NB4 (cell line): ENCODE measurements around the gene TFAP2A.

Experiments used
- DNase-seq: peaks from one replicate; pipeline ENCODE4 v3.0.0; 2010; ENCODE audit warnings: low read depth
- H3K4me3 ChIP-seq: one replicate; pipeline ENCODE4 v1.5.1; 2011; ENCODE audit warnings: mild to moderate bottlenecking, low read depth, low read length, moderate library complexity
- MYC ChIP-seq: IDR thresholded peaks from 2 replicates; pipeline ENCODE4 v1.6.1; 2011; ENCODE audit warnings: low read depth, low read length
- POLR2A ChIP-seq: IDR thresholded peaks from 2 replicates; pipeline ENCODE4 v1.6.1; 2011; ENCODE audit warnings: mild to moderate bottlenecking; ENCODE audit not compliant: insufficient read length; ENCODE audit errors: extremely low read depth
- TF ChIP-seq, protein P1 (sequence below): IDR thresholded peaks from 2 replicates; pipeline ENCODE4 v1.6.1; 2011; ENCODE audit warnings: low read depth, low read length
- TF ChIP-seq, protein P2 (sequence below): IDR thresholded peaks from one replicate; pipeline ENCODE4 v1.5.1; 2012; ENCODE audit warnings: low read depth, low read length

Gene TFAP2A

DNA sequence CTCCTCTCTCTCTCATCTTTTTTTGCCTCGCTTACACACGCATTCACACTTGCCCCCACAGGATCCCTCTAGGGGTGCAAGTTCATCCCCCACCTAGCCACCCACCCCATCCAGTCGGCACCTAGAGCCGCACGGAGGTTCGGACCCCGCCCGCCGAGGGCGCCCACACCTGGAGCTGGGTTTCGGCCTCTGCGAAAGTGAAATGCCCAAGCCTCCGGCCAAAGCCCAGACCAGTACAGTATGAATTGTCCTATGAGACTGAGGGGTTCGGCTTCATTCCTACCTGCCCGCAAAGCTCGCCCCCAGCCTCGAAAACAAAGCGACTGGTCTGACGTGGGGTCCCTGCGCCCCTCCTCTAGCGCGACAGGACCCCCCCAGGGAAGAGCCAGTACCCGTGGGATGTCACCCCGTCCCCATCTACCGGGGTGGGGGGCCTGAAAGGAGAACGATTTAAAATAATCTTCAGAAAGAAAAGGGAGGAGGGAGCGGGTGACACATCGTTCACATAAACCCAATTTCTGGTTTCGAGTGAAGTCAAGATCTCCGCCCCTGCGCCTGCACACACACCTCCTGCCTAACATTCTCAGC lies 1.5 kb downstream of the TFAP2A start:
- DNase-seq, result no peak
- peak overlapping the region; percentile 91 for H3K4me3 ChIP-seq
- TF ChIP-seq MYC (no peak), POLR2A (no peak)
- TF ChIP-seq, protein P1, sequence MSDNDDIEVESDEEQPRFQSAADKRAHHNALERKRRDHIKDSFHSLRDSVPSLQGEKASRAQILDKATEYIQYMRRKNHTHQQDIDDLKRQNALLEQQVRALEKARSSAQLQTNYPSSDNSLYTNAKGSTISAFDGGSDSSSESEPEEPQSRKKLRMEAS, result no peak
- TF ChIP-seq, protein P2, sequence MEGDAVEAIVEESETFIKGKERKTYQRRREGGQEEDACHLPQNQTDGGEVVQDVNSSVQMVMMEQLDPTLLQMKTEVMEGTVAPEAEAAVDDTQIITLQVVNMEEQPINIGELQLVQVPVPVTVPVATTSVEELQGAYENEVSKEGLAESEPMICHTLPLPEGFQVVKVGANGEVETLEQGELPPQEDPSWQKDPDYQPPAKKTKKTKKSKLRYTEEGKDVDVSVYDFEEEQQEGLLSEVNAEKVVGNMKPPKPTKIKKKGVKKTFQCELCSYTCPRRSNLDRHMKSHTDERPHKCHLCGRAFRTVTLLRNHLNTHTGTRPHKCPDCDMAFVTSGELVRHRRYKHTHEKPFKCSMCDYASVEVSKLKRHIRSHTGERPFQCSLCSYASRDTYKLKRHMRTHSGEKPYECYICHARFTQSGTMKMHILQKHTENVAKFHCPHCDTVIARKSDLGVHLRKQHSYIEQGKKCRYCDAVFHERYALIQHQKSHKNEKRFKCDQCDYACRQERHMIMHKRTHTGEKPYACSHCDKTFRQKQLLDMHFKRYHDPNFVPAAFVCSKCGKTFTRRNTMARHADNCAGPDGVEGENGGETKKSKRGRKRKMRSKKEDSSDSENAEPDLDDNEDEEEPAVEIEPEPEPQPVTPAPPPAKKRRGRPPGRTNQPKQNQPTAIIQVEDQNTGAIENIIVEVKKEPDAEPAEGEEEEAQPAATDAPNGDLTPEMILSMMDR, result no peak

DNA sequence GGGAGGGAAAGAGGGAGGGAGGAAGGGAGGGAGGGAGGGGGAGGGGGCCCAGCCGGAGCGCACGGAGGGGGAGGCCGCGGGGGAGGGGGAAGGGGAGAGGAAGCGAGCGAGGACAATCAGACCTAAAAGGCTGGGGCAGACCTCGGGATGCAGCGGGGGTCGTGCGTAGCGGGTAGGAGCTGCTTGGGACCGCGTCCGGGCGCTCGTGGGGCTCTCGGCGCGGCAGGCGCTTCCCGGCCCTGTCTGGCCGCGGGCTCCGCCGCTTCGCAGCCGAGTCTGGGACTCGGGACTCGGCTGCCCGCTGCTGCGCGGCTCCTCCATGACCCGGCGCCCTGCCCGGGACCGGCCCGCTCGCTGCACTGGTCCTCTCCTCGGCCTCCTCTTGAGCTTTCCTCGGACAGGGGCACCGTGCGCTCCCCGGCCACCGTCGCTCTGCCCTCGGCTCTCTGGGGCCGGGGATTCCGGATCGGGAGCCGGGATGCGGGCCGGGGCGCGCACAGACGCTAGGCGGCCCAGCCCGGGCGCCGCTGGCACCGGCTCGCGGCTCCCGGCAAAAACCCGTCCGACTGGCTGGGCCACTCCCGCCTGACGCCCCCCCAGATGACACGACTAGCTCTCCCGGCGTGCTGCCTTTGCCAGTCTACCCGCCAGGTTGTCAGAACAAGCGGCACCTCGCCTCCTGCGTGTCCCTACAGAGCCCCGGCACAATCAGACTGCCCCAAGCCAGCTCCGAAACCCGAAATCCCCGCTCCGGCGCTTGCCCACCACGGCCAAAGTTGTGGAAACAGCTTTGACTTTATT lies 2.2 kb downstream of the TFAP2A start:
- TF ChIP-seq, protein P2, result no peak
- no peak for TF ChIP-seq MYC
- TF ChIP-seq, protein P1, result no peak
- TF ChIP-seq POLR2A, result no peak
- peak; percentile 60 for DNase-seq
- peak overlapping the region; percentile 91 for H3K4me3 ChIP-seq

DNA sequence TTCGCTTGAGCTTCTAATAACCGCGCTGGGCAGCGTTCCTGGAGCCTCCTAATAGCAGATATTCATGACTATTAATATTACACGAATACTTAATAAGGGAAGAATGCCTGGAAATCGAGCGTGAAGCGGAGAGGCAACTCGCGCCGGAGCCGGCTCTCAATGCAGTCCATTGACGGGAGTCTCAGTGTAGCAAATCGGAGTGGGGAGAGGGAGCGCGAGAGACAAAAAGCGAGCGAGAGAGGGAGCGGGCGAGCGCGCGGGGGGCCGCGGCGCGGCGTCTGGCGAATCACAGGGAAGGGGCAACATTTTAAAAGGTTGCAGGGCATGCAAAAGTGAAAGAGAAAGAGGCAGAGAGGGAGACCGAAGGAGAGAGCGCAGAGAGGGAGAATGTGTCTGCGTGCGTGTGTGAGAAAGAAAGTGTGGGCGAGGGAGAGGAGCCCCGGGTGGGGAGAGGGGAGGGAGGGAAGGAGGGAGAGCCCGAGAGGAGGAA lies 2.9 kb downstream of the TFAP2A start:
- H3K4me3 ChIP-seq, result peak overlapping the region; percentile 91
- no peak for TF ChIP-seq MYC
- TF ChIP-seq, protein P1, result 0 out of 2 replicates have a peak, but pooled peaks have one; percentile 22
- TF ChIP-seq, protein P2, result no peak
- TF ChIP-seq POLR2A, result peak; percentile 54
- DNase-seq, result peak; percentile 92

DNA sequence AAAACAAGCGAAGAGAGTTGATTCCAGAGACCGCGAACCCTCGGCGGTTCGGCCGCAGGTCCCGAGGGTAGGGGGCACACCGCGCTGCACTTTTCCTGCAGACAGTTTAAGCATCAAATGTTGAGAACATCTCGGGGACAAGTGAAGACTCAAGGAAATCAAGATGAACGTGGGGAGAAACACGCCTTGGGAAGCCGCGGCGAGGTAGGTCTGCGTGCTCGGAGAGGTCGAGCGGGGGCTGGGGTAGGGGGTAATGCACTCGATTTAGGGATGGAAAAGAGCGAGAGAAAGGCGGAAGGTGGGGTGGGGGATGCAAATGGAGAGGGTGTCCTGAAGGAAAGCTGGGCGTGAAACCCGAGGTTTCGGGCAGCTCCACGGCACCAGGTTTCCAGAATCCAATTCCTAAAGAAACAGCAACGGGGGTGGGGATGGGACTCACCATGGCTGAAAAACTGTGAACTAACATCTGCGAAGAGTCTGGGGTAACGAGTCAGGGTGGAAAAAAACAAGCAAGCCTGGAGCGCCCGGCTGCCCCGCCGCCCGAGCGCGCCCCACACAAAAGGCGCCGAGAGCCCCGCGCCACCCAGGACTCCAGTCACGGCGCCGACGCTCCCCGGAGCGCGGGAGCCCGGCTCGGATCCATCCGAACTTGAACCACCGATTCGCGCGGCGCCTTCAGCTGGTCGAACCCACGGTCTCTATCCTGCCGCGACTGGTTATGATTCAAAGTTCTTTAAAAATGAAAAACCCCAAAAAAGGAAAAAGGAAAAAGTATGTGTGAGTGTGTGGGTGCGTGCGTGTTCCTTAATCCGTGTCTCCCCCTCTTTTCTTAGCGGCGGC lies 3.5 kb downstream of the TFAP2A start:
- TF ChIP-seq POLR2A (no peak), MYC (no peak)
- TF ChIP-seq, protein P1, result no peak
- TF ChIP-seq, protein P2, result no peak
- H3K4me3 ChIP-seq, result peak overlapping the region; percentile 91
- peak; percentile 81 for DNase-seq

DNA sequence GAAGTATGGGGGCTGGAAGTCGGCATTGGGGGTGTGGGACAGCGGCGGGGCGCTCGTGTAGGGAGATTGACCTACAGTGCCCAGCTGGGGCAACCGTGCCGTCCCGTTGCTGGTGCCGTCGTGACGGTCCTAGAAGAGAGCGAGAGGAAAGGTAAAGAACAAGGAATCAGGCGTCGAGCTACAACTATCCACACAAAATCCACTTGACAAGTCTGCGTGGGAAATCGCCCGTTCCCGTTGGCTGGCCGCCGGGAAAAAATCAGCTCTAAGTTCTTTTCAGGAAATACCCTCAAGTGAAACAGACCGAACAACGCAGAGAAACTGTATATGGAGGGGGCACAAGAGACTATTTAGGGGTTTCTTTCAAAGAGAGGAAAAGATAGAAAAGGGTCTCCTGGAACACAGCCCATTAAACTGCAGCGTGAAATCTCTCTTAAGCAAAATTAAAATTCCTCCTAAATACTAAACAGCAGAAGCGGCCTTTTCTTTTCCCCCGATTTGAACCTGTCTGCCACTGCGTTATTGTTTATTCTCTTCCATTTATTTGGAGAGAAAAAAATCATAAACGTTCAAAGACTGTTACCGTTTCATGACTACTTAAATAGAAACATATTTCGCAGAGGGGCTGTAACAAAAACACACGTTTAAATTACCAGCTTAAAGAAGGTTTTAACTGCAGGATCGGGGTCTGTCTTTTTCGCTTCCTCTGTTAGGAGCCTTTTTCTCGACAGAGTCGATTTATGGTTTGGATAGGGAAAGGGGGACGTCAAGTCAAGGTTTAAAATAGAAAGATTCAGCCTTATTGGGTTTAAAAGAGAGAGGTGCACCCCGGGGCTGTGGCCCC lies 4.4 kb downstream of the TFAP2A start:
- TF ChIP-seq POLR2A (no peak), MYC (no peak)
- TF ChIP-seq, protein P2, result no peak
- TF ChIP-seq, protein P1, result no peak
- peak; percentile 44 for DNase-seq
- H3K4me3 ChIP-seq, result peak overlapping the region; percentile 91
